Stimulated activated naive CD8-positive, alpha-beta T cell treated with anti-CD3 and anti-CD28 coated beads, Interleukin-15, amount 100 ng/mL, for 72 hours (primary cell): ENCODE data around the gene TOR4A.
A peak's percentile ranks its signal among the peaks of the same experiment; 100 is the strongest.
"Not testable (repeated sequence)": the region's sequence is repeated elsewhere in the genome, so short reads cannot be mapped to it uniquely, and the experiment has no call there.

Experiments used
- ATAC-seq: fragments of 150-1000 bp; cut with Tn5 transposase; 2 replicates; pipeline ENCODE4 v1.10.0; 2021; ENCODE audit warnings: mild to moderate bottlenecking, moderate library complexity
- DNase-seq, 2 donors: peaks; one replicate each; pipeline ENCODE4 v3.0.0; 2021 to 2022
- H3K27ac Mint-ChIP-seq, 2 donors: one replicate each; pipeline ENCODE4 v1.8.0; 2022; ENCODE audit warnings: mild to moderate bottlenecking in 2 of 2, mixed read lengths in 2 of 2, moderate library complexity in 2 of 2
- H3K27me3 Mint-ChIP-seq: one replicate; pipeline ENCODE4 v1.8.0; 2022; ENCODE audit warnings: mixed read lengths
- H3K4me1 Mint-ChIP-seq: one replicate; pipeline ENCODE4 v1.8.0; 2022; ENCODE audit warnings: mild to moderate bottlenecking, mixed read lengths
- H3K4me3 Mint-ChIP-seq, 2 donors: one replicate each; pipeline ENCODE4 v1.8.0; 2022; ENCODE audit warnings: mild to moderate bottlenecking in 2 of 2, mixed read lengths in 2 of 2, moderate library complexity in 1 of 2
- H3K9me3 Mint-ChIP-seq, 2 donors: one replicate each; pipeline ENCODE4 v1.8.0; 2022; ENCODE audit warnings: mixed read lengths in 2 of 2

The TOR4A gene

GRCh38 chr9:137256362-137256761, 21.2 kb upstream of the TOR4A start:
- Mint-ChIP-seq H3K27me3 (peaks cover 6% of the 10 kb centered on the region), H3K27ac (no peak overlapping the region), H3K9me3 (no peaks in the 10 kb centered on the region), H3K4me3 (peak overlapping the region; percentile 81 to 87), H3K4me1 (peaks cover 24% of the 10 kb centered on the region)
- no peak for ATAC-seq
- no peak for DNase-seq

GRCh38 chr9:137256856-137257255, 20.7 kb upstream of the TOR4A start:
- Mint-ChIP-seq H3K4me1 (peaks cover 29% of the 10 kb centered on the region), H3K9me3 (no peaks in the 10 kb centered on the region), H3K27ac (no peak overlapping the region), H3K27me3 (peaks cover 6% of the 10 kb centered on the region), H3K4me3 (peak overlapping the region; percentile 39 to 87)
- ATAC-seq (no peak), DNase-seq (no peak)

- not testable (repeated sequence) for DNase-seq, H3K27me3 Mint-ChIP-seq, ATAC-seq, H3K4me1 Mint-ChIP-seq, H3K9me3 Mint-ChIP-seq, H3K4me3 Mint-ChIP-seq
- peak overlapping the region in 1 of 2 donors; percentile 34 for H3K27ac Mint-ChIP-seq
These were observed 15.2 kb upstream of the TOR4A start for GRCh38 chr9:137262173-137262908.

GRCh38 chr9:137262909-137263285, 14.6 kb upstream of the TOR4A start:
- Mint-ChIP-seq H3K4me1 (peaks cover 10% of the 10 kb centered on the region), H3K9me3 (no peaks in the 10 kb centered on the region), H3K27me3 (no peaks in the 10 kb centered on the region), H3K27ac (peak overlapping the region in 1 of 2 donors; percentile 34), H3K4me3 (no peak overlapping the region)
- DNase-seq (no peak), ATAC-seq (no peak)

- Mint-ChIP-seq H3K4me1 (peaks cover 10% of the 10 kb centered on the region), H3K4me3 (no peak overlapping the region), H3K9me3 (no peaks in the 10 kb centered on the region), H3K27me3 (no peaks in the 10 kb centered on the region), H3K27ac (peak overlapping the region in 1 of 2 donors; percentile 72)
- DNase-seq = no peak
- no peak for ATAC-seq
These were observed 14.0 kb upstream of the TOR4A start for GRCh38 chr9:137263506-137263905.

GRCh38 chr9:137264067-137264466, 13.5 kb upstream of the TOR4A start:
- H3K9me3 Mint-ChIP-seq = no peaks in the 10 kb centered on the region
- H3K27ac Mint-ChIP-seq = no peak overlapping the region
- no peak overlapping the region for H3K4me3 Mint-ChIP-seq
- DNase-seq (no peak), ATAC-seq (no peak)
- peaks cover 10% of the 10 kb centered on the region for H3K4me1 Mint-ChIP-seq
- no peaks in the 10 kb centered on the region for H3K27me3 Mint-ChIP-seq

- H3K4me1 Mint-ChIP-seq = peaks cover 18% of the 10 kb centered on the region
- H3K27me3 Mint-ChIP-seq = no peaks in the 10 kb centered on the region
- DNase-seq (no peak), ATAC-seq (no peak)
- no peak overlapping the region for H3K4me3 Mint-ChIP-seq
- no peaks in the 10 kb centered on the region for H3K9me3 Mint-ChIP-seq
- peak overlapping the region in 1 of 2 donors; percentile 10 for H3K27ac Mint-ChIP-seq
These were observed 11.9 kb upstream of the TOR4A start for GRCh38 chr9:137265496-137266161.

- no peak for ATAC-seq
- peaks cover 22% of the 10 kb centered on the region for H3K4me1 Mint-ChIP-seq
These were observed 11.4 kb upstream of the TOR4A start for GRCh38 chr9:137266162-137266527.

GRCh38 chr9:137266585-137267453, 10.7 kb upstream of the TOR4A start:
- Mint-ChIP-seq H3K27me3 (no peaks in the 10 kb centered on the region), H3K9me3 (no peaks in the 10 kb centered on the region), H3K4me3 (no peak overlapping the region), H3K27ac (peak overlapping the region in 1 of 2 donors; percentile 51), H3K4me1 (peaks cover 25% of the 10 kb centered on the region)
- ATAC-seq = peak; percentile 46
- no peak for DNase-seq

More at GRCh38 chr9:137266162-137266527, 11.4 kb upstream of the TOR4A start:
- Mint-ChIP-seq H3K4me3 (no peak overlapping the region), H3K27ac (no peak overlapping the region), H3K27me3 (no peaks in the 10 kb centered on the region), H3K9me3 (no peaks in the 10 kb centered on the region)
- DNase-seq = no peak

GRCh38 chr9:137267933-137268355, 9.6 kb upstream of the TOR4A start:
- ATAC-seq = no peak

GRCh38 chr9:137268538-137269201, 8.9 kb upstream of the TOR4A start:
- no peaks in the 10 kb centered on the region for H3K9me3 Mint-ChIP-seq
- DNase-seq (no peak), ATAC-seq (no peak)
- H3K27ac Mint-ChIP-seq = no peak overlapping the region
- H3K4me1 Mint-ChIP-seq = peaks cover 25% of the 10 kb centered on the region
- H3K27me3 Mint-ChIP-seq = no peaks in the 10 kb centered on the region
- H3K4me3 Mint-ChIP-seq = no peak overlapping the region

More at GRCh38 chr9:137267933-137268355, 9.6 kb upstream of the TOR4A start:
- Mint-ChIP-seq H3K4me3 (no peak overlapping the region), H3K27ac (peak overlapping the region in 1 of 2 donors; percentile 83), H3K27me3 (no peaks in the 10 kb centered on the region), H3K4me1 (peaks cover 25% of the 10 kb centered on the region), H3K9me3 (no peaks in the 10 kb centered on the region)
- DNase-seq = no peak

GRCh38 chr9:137269231-137269772, 8.2 kb upstream of the TOR4A start:
- Mint-ChIP-seq H3K4me3 (no peak overlapping the region), H3K9me3 (no peaks in the 10 kb centered on the region), H3K27ac (no peak overlapping the region), H3K4me1 (peaks cover 27% of the 10 kb centered on the region), H3K27me3 (no peaks in the 10 kb centered on the region)
- DNase-seq (no peak), ATAC-seq (no peak)

GRCh38 chr9:137270929-137271695, 6.4 kb upstream of the TOR4A start:
- DNase-seq (peak in 1 of 2 donors; percentile 44), ATAC-seq (peak; percentile 60)
- Mint-ChIP-seq H3K4me1 (peaks cover 43% of the 10 kb centered on the region), H3K9me3 (no peaks in the 10 kb centered on the region), H3K27ac (peak overlapping the region in 1 of 2 donors; percentile 74), H3K27me3 (peaks cover 12% of the 10 kb centered on the region), H3K4me3 (no peak overlapping the region)

- H3K9me3 Mint-ChIP-seq = no peaks in the 10 kb centered on the region
- H3K4me3 Mint-ChIP-seq = no peak overlapping the region
- H3K4me1 Mint-ChIP-seq = peaks cover 47% of the 10 kb centered on the region
- no peak overlapping the region for H3K27ac Mint-ChIP-seq
- ATAC-seq (no peak), DNase-seq (no peak)
- H3K27me3 Mint-ChIP-seq = peaks cover 15% of the 10 kb centered on the region
These were observed 5.8 kb upstream of the TOR4A start for GRCh38 chr9:137271696-137272076.
